HUES6 (cell line): ENCODE measurements around the gene SLAMF1.

Experiments used
- H3K27ac ChIP-seq: 2 replicates; pipeline ENCODE4 v1.7.0; 2013; ENCODE audit warnings: low read depth, mild to moderate bottlenecking, low read length, inconsistent platforms
- H3K27me3 ChIP-seq: 2 replicates; pipeline ENCODE4 v1.6.1; 2013; ENCODE audit warnings: low read length; ENCODE audit not compliant: control insufficient read depth, insufficient read depth
- H3K36me3 ChIP-seq: 2 replicates; pipeline ENCODE4 v1.6.1; 2013; ENCODE audit warnings: low read length; ENCODE audit not compliant: control insufficient read depth, insufficient read depth
- H3K4me1 ChIP-seq: 2 replicates; pipeline ENCODE4 v1.6.1; 2013; ENCODE audit warnings: low read length; ENCODE audit not compliant: control insufficient read depth, insufficient read depth
- H3K4me3 ChIP-seq: 2 replicates; pipeline ENCODE4 v1.5.1; 2013; ENCODE audit warnings: low read depth, low read length
- H3K9ac ChIP-seq: one replicate; pipeline ENCODE4 v1.6.1; 2013; ENCODE audit warnings: mild to moderate bottlenecking, low read length
- H3K9me3 ChIP-seq: 2 replicates; pipeline ENCODE4 v1.6.1; 2013; ENCODE audit warnings: low read depth, low read length; ENCODE audit not compliant: control insufficient read depth, insufficient read depth

SLAMF1 gene

DNA sequence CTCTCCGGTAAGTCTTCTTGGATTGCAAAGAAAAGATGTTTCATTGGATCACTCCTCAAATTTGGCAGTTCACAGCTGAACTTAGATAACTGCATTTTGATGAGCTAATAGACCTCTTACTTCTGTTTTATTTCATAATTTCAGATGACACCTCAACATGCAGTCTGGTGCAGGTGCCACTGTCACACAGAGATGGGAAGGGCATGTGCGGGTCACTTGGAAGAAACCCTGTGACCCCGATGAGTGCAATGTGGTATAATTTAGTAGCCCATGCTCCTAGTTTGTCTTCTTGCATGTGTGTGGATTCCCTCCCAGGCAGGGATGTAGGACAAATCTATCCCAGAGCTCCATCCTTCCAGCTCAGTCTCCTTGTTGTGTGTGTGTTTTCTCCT lies 481 bp upstream of the SLAMF1 start:
- no peak overlapping the region for H3K9ac ChIP-seq
- H3K9me3 ChIP-seq = no peaks in the 10 kb centered on the region

DNA sequence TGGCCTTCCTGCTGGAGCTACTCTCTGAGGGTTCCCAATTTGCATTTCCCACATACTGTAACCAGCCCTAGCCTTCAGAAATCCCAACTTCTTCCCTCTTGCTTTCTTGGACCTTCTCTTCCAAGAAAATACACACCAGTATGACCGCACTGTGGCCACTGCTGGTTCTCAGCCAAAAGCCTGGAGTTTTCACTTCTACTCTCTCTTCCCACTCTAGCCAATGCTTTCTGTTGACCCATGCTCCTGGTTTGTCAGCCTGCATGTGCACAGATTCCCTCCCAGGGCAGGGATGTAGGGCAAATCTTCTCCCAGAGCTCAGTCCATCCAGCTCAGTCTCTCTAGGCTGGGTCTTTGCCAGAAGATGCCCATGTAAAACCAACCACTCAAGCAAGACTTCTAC lies 664 bp downstream of the SLAMF1 start:
- no peak overlapping the region for H3K27ac ChIP-seq
- no peak overlapping the region for H3K9ac ChIP-seq
- H3K36me3 ChIP-seq = no peaks in the 10 kb centered on the region
- no peaks in the 10 kb centered on the region for H3K9me3 ChIP-seq
- no peak overlapping the region for H3K4me3 ChIP-seq
- H3K27me3 ChIP-seq = no peaks in the 10 kb centered on the region
- H3K4me1 ChIP-seq = peaks cover 7% of the 10 kb centered on the region

More for the DNA sequence above, 481 bp upstream of the SLAMF1 start:
- peaks cover 18% of the 10 kb centered on the region for H3K4me1 ChIP-seq
- H3K36me3 ChIP-seq = no peaks in the 10 kb centered on the region
- no peaks in the 10 kb centered on the region for H3K27me3 ChIP-seq
- no peak overlapping the region for H3K4me3 ChIP-seq
- no peak overlapping the region for H3K27ac ChIP-seq

DNA sequence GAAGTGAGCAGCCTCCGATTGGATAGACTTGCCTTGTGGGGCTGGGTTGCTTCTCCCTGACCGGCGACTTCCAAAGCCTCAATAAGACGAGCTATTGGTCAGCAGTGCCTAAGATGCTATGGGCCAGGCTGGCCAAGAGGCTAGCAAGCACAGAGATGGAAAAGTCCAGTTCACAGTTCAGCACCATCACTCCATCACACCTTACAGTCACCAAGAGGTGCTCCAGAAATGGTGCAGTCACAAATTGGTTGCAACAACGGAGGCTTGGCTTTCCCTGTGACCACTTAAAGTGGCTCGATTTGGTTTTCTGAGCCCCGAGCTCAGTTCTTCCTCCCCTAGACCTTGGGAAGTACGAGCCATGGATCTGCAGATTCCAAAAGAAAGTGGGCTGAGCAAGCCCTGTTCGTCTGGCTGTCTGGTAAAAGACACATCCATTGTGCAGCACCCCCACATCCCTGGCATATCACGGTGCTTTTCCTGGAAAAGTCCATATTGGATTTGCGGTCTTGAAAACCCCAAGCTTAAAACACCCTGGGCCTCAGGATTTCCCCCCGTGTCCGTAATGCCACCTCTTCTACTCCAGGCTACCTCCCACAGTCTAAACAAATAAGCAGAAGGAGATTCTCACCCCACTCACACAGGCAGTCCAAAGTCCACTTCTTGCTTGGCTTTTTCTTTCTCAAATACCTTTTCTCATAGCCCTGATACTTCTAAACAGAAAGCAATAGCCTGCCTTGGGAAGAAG lies 1.3 kb downstream of the SLAMF1 start:
- H3K9ac ChIP-seq = no peak overlapping the region
- peaks cover 1% of the 10 kb centered on the region; the same call in 1 of the 2 replicates for H3K4me1 ChIP-seq
- no peak overlapping the region for H3K4me3 ChIP-seq
- no peaks in the 10 kb centered on the region for H3K9me3 ChIP-seq
- H3K36me3 ChIP-seq = no peaks in the 10 kb centered on the region
- no peak overlapping the region for H3K27ac ChIP-seq
- H3K27me3 ChIP-seq = no peaks in the 10 kb centered on the region

DNA sequence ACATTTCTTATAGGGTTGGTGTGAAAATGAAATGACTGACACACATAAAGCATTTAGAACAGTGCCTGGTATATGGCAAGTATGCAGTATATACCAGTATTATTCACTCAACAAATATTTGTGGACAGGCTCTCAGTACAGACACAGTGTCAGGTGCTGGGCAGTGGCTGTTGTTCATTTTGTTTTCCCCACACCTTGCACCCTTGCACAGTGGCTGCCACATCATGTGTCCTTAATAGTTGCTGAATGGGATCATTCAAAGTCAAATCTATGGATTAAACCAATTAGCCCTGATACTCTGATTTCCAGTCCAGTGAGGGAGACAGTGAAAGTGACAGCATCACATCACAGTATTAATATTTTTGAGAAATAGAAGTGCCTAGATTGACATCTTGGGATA lies 2.4 kb downstream of the SLAMF1 start:
- Histone ChIP-seq H3K4me3 (no peak overlapping the region), H3K9me3 (no peaks in the 10 kb centered on the region), H3K27me3 (no peaks in the 10 kb centered on the region), H3K4me1 (no peaks in the 10 kb centered on the region), H3K36me3 (no peaks in the 10 kb centered on the region), H3K27ac (no peak overlapping the region), H3K9ac (no peak overlapping the region)

DNA sequence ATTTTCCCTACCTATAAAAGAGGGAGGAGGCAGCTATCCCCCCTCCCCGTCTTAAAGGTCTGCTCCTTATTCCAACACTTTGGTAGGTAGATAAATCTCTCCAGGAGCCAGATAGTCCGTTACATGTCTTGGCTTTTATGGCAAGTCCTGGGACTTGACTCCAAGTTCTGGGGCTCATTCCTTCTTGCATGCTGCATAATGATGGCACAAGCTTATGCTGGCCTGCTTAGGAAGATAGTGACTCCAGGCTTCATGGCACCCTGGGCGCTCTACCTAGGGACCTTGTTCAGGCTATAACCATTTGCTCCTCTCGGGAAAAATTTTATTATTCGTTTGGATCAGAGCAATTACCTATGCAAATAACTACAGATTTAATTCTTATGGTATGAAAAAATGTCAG lies 3.7 kb downstream of the SLAMF1 start:
- Histone ChIP-seq H3K9me3 (no peaks in the 10 kb centered on the region), H3K27me3 (no peaks in the 10 kb centered on the region), H3K27ac (no peak overlapping the region), H3K4me3 (no peak overlapping the region), H3K9ac (no peak overlapping the region), H3K36me3 (no peaks in the 10 kb centered on the region), H3K4me1 (peaks cover 1% of the 10 kb centered on the region; the same call in 1 of the 2 replicates)

DNA sequence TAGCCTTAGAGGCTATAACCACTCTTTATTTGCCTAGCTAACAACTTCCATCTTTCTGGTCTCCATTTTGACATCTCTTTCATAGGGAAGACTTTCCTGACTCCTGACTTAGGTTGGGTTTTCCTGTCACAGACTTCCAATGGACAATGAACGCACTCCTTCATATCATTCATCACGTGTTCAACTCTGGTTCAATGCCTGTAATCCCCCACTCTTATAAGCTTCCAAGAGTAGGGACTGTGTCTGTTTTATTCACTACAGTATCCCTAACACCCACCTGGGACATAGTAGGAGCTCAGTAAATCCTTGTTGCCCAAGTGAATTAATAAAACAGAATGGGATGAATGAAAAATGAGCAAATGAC lies 4.6 kb downstream of the SLAMF1 start:
- Histone ChIP-seq H3K4me1 (peaks cover 10% of the 10 kb centered on the region; the same call in 1 of the 2 replicates), H3K4me3 (no peak overlapping the region), H3K36me3 (no peaks in the 10 kb centered on the region), H3K27ac (no peak overlapping the region), H3K27me3 (no peaks in the 10 kb centered on the region), H3K9ac (no peak overlapping the region), H3K9me3 (no peaks in the 10 kb centered on the region)

DNA sequence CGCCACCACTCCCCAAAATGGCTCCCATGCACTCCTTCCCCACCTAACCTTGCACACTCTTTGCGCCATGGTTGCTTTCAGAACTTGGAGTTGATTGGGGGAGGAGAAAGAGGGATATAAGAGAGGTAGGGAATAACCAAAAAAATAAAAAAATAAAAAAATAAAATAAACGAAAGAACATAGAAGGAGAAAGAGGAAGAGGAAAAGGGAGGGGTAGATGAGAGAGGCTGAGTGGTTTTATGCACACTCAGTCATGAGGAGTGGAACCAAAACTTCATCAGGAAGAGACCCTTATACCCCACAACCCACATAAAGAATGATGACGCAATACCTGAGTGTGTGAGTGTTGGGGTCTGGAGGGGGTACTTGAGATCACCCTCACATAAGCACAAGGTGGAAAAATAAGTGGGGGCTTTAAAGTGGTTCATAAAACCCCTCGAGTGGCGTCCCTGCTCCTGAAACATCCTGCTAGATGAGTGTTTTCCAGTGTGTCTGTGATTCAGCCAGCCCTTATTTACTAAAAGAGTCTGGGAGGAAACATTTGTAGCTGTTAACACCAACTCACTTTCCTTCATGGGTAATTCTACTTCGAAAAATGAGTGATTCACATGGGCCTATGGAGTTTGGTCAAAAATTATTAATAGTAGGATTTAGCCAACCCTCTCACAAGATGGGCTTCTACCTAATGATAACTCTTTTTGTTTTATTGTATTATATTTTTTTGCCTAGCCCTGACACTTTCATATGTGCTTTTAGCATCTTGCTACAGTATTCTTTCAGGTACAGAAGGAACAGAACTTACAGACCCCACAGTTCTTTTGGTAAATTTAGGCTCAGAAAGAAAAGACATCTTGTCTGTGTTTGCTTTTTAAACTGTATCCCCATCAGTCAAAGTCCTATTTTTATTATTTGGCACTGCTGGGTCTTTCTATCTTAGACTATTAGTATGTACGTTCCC lies 5.2 kb downstream of the SLAMF1 start:
- no peaks in the 10 kb centered on the region for H3K27me3 ChIP-seq
- no peaks in the 10 kb centered on the region for H3K36me3 ChIP-seq
- no peak overlapping the region for H3K27ac ChIP-seq
- H3K4me3 ChIP-seq = no peak overlapping the region
- peaks cover 16% of the 10 kb centered on the region; the same call in 1 of the 2 replicates for H3K4me1 ChIP-seq
- no peak overlapping the region for H3K9ac ChIP-seq
- no peaks in the 10 kb centered on the region for H3K9me3 ChIP-seq

DNA sequence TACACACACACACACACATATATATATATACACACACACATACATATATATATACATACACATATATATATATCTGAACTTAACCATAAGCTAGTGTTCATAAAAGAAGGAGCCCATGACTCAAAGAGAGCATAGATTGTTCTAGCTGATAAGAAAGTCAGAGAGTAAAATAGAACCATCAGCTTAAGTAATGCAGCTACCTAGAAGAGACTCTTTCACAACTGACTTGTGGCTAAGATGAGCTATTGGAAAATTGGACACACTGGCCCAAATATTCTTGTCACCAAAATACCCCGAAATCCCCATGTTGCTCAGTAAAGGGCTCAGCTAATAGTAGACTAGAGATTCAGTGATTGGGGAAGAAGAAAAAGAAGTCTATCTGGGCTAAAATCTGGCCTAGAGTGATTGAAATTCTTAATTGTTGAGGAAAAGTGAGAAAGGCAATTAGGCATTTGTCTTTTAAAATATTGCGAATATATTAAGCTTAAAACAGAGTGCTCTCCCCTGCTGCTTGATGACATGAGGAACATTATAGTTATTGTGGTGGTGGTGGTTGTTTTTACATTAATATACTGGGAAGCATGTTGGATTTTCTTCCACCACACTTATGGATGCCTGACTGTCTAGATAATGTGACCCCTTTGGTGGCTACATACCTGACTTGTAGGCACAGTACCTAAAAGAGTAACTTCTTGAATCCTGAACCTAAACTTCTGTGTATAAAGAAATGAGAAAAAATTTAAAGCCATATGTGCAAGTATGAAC lies 6.3 kb downstream of the SLAMF1 start:
- peaks cover 19% of the 10 kb centered on the region; the same call in 1 of the 2 replicates for H3K4me1 ChIP-seq
- no peak overlapping the region for H3K9ac ChIP-seq
- H3K36me3 ChIP-seq = no peaks in the 10 kb centered on the region
- H3K27ac ChIP-seq = no peak overlapping the region
- no peaks in the 10 kb centered on the region for H3K9me3 ChIP-seq
- H3K27me3 ChIP-seq = no peaks in the 10 kb centered on the region
- H3K4me3 ChIP-seq = no peak overlapping the region

DNA sequence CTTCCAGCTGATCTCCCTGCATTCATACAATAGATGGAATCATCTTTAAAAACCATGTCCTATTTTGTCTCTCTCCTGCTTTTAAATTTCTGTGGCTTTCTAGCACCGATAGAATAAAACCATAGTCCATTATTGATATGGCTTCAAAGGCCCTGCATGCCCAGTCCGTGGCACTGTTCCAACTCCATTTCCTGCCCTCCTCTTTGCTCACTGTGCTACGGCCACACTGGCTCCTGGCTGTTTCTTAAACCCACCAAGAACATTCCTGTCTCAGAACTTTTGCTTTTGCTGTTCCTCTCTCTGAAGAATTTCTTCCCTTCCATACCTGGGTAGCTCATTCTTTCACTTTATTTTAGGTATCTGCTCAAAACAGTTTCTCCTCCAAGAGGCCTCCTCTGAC lies 7.2 kb downstream of the SLAMF1 start:
- peaks cover 19% of the 10 kb centered on the region; the same call in 1 of the 2 replicates for H3K4me1 ChIP-seq
- H3K27me3 ChIP-seq = no peaks in the 10 kb centered on the region
- H3K9ac ChIP-seq = no peak overlapping the region
- H3K27ac ChIP-seq = no peak overlapping the region
- no peak overlapping the region for H3K4me3 ChIP-seq
- no peaks in the 10 kb centered on the region for H3K9me3 ChIP-seq
- H3K36me3 ChIP-seq = no peaks in the 10 kb centered on the region

DNA sequence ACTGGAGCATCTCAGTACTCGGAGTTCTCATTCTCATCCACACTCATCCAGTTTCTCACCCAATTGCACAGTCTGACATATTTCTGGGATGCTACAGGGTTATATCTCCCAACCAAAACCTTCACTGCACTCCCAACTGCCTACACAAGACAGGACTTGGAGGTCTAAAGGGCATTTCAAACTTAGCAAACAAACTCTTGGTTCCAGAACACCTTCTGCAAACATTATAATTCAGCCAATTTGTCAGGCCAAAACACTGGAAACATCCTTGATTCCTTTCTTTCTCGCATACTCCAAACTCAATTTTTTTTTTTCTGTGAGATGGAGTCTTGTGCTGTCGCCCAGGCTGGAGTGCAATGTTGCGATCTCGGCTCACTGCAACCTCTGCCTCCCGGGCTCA lies 7.9 kb downstream of the SLAMF1 start:
- no peak overlapping the region for H3K27ac ChIP-seq
- no peak overlapping the region for H3K9ac ChIP-seq
- no peak overlapping the region for H3K4me3 ChIP-seq
- no peaks in the 10 kb centered on the region for H3K27me3 ChIP-seq
- H3K36me3 ChIP-seq = no peaks in the 10 kb centered on the region
- no peaks in the 10 kb centered on the region for H3K9me3 ChIP-seq
- H3K4me1 ChIP-seq = peaks cover 19% of the 10 kb centered on the region; the same call in 1 of the 2 replicates
